ENCODE measurements around the gene CUTA. TPM values are rescaled to one million over a fixed set of nuclear protein-coding genes. Genes with fewer than 3 reads are reported as not detected.

CUTA gene
- polyA plus RNA-seq, 1 experiment: 298 TPM

DNA sequence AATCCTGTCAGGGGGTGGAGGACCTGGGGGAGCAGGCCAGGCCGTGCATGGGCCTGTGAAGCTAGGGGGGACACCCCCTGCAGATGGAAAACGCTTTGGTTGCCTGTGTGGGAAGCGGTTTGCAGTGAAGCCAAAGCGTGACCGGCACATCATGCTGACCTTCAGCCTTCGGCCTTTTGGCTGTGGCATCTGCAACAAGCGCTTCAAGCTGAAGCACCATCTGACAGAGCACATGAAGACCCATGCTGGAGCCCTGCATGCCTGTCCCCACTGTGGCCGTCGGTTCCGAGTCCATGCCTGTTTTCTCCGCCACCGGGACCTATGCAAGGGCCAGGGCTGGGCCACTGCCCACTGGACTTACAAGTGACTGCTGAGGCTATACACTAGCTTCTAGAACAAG, 38.2 kb upstream of the CUTA start:
- no peak overlapping the region for H3K27ac ChIP-seq (ENCODE audit: low read depth, low read length)
- H3K4me3 ChIP-seq (ENCODE audit: low read depth, low read length): no peak overlapping the region
- ChIA-PET POLR2A (interaction anchor here (0.6 kb wide), 1 partner anchor 256 kb away, joined by 5 read pairs; no protein-coding TSS in a partner anchor), CTCF (interaction anchor here (0.6 kb wide), 1 partner anchor 255 kb away, joined by 3 read pairs; the partner anchor contains the start of gene UQCC2)
- H3K27me3 ChIP-seq (ENCODE audit: control insufficient read depth, insufficient read depth, low read length): no peaks in the 10 kb centered on the region
- H3K9me3 ChIP-seq (ENCODE audit: control insufficient read depth, insufficient read depth, low read length): no peaks in the 10 kb centered on the region
- TF ChIP-seq, protein P1, sequence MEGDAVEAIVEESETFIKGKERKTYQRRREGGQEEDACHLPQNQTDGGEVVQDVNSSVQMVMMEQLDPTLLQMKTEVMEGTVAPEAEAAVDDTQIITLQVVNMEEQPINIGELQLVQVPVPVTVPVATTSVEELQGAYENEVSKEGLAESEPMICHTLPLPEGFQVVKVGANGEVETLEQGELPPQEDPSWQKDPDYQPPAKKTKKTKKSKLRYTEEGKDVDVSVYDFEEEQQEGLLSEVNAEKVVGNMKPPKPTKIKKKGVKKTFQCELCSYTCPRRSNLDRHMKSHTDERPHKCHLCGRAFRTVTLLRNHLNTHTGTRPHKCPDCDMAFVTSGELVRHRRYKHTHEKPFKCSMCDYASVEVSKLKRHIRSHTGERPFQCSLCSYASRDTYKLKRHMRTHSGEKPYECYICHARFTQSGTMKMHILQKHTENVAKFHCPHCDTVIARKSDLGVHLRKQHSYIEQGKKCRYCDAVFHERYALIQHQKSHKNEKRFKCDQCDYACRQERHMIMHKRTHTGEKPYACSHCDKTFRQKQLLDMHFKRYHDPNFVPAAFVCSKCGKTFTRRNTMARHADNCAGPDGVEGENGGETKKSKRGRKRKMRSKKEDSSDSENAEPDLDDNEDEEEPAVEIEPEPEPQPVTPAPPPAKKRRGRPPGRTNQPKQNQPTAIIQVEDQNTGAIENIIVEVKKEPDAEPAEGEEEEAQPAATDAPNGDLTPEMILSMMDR (IDR thresholded peaks at IDR 0.05; ENCODE audit: low read depth, low read length): no peak
- no peak for DNase-seq (ENCODE audit: low read depth, low spot score)

DNA sequence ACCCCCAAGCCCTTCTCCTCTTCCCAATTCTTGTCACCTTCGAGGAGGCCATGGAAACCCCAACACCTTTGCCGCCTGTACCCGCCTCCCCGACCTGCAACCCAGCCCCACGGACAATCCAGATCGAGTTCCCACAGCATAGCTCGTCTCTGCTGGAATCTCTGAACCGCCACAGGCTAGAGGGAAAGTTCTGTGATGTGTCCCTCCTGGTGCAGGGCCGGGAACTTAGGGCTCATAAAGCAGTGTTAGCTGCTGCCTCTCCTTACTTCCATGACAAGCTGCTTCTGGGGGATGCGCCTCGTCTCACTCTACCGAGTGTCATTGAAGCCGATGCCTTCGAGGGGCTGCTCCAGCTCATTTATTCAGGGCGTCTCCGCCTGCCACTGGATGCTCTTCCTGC, 37.1 kb upstream of the CUTA start:
- DNase-seq (ENCODE audit: low read depth, low spot score): no peak
- CTCF ChIA-PET: interaction anchor here (1.4 to 1.7 kb wide), 2 partner anchors 65 to 70 kb away, joined by 6 read pairs; no protein-coding TSS in a partner anchor
- POLR2A ChIA-PET: interaction anchor here (1.1 to 1.2 kb wide), 2 partner anchors 37 to 316 kb away, joined by 3 to 6 read pairs; partner anchors contain the start of gene CUTA
- H3K4me3 ChIP-seq (ENCODE audit: low read depth, low read length): peak overlapping the region; percentile 91
- H3K9me3 ChIP-seq (ENCODE audit: control insufficient read depth, insufficient read depth, low read length): no peaks in the 10 kb centered on the region
- no peaks in the 10 kb centered on the region for H3K27me3 ChIP-seq (ENCODE audit: control insufficient read depth, insufficient read depth, low read length)
- H3K27ac ChIP-seq (ENCODE audit: low read depth, low read length): no peak overlapping the region
- TF ChIP-seq, protein P1 (IDR thresholded peaks at IDR 0.05; ENCODE audit: low read depth, low read length): no peak

DNA sequence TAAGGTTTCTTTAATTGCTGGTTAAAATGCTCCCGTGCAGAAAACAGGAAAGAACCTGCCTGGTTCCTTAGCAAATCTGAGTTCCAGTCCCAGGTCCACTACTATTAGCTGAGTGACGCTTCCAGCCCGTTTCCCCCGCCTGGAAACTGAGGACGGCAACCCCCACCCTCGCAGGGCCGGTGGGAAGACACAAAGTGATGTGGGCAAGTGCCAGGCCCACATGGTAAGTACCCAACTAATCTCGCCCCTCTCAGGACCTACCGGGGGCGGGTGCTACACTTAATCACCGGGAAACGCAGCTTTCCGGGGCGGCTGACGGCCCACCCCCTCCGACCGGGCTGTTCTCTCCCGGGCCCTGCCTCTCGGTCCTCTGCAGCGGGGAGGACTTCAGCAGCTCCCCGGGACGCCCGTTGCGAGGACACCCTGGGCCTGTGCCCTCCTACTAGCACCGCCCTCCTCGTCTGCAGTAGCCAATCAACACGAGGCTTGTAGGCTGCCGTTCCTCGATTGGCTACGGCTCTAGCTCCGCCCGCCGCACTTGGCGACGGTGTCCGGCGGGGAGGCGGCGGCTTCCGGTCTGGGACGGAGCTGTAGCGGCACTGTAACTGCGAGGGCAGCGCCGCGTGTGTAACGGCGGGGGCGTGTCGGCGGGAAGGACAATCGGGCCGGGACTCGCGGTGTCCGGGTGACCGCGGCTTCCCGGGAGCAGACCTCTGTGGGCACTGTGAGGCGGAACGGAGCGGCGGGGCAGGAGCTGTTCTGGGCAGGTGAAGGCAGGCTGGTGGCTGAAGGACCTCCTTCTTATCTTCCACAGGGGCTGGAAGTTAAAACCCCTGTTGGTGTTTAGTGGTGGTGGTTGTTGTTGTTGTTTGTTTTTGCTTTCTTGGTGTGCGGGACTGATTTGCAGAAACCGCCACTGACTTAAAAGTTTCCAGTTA, 36.4 kb upstream of the CUTA start, which contains the start of gene ZBTB9:
ZBTB9 (plus strand) TSS at position 568 of the 938 bp plus-strand sequence. CDS start 525 bp downstream, outside the sequence.
- TF ChIP-seq, protein P1 (IDR thresholded peaks at IDR 0.05; ENCODE audit: low read depth, low read length): no peak
- peak within 1 kb of the TSS; percentile 91 for H3K4me3 ChIP-seq (ENCODE audit: low read depth, low read length)
- no peaks in the 10 kb centered on the region for H3K27me3 ChIP-seq (ENCODE audit: control insufficient read depth, insufficient read depth, low read length)
- ChIA-PET POLR2A (interaction anchor here (0.6 to 1.6 kb wide), 9 partner anchors 9 to 317 kb away, joined by 3 to 7 read pairs (median 5); partner anchors contain the start of genes BAK1 and CUTA), CTCF (interaction anchor here (0.6 to 1.7 kb wide), 3 partner anchors 64 to 1013 kb away, joined by 5 to 6 read pairs (median 6); no protein-coding TSS in a partner anchor)
- peak; percentile 88 for DNase-seq (ENCODE audit: low read depth, low spot score)
- peak within 1 kb of the TSS; percentile 31 for H3K27ac ChIP-seq (ENCODE audit: low read depth, low read length)
- no peaks in the 10 kb centered on the region for H3K9me3 ChIP-seq (ENCODE audit: control insufficient read depth, insufficient read depth, low read length)

DNA sequence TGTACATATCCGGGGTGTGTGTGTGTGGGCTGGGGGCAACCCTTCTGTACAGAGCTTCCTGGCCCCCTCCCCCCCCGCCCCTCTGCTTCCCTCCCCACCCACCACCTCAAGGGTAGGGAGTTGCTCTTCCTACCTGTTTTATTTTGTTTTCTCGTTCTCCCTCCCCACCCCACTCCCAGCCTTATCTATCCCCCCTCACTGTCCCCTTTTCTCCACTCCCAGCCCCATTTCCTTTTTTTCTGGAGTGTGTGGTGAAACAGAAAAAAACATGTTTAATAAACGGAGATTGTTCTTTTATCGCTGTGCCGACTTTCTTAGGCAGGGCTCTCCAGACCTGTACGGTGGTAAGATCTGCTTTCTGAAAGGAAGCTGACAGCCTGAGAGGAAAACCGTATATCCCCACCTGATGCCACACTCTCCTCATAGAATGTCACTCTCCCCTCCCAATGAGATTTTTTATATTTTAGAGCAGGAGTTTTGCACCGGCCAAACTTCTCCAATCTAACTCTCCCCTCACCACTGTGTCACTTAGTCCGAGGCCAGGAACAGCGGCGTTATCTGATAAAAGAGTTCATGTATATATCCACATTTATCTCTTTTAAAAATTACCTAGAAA, 35.6 kb upstream of the CUTA start:
- DNase-seq (ENCODE audit: low read depth, low spot score): no peak
- no peaks in the 10 kb centered on the region for H3K27me3 ChIP-seq (ENCODE audit: control insufficient read depth, insufficient read depth, low read length)

More for the DNA sequence above, 35.6 kb upstream of the CUTA start:
- ChIA-PET POLR2A (interaction anchor here (0.6 to 1.6 kb wide), 5 partner anchors 13 to 126 kb away, joined by 3 to 6 read pairs (median 5); partner anchors contain the start of genes BAK1 and CUTA), CTCF (interaction anchor here (1.4 to 1.7 kb wide), 2 partner anchors 63 to 69 kb away, joined by 6 read pairs; no protein-coding TSS in a partner anchor)
- Histone ChIP-seq H3K9me3 (ENCODE audit: control insufficient read depth, insufficient read depth, low read length) (no peaks in the 10 kb centered on the region), H3K4me3 (ENCODE audit: low read depth, low read length) (peak overlapping the region; percentile 91), H3K27ac (ENCODE audit: low read depth, low read length) (no peak overlapping the region)
- TF ChIP-seq, protein P1 (IDR thresholded peaks at IDR 0.05; ENCODE audit: low read depth, low read length): no peak

Measured in AG04450 (cell line).